ENCODE data around the gene TPPP3. TPM values are rescaled to one million over a fixed set of nuclear protein-coding genes. Genes with fewer than 3 reads are reported as not detected.

TPPP3 gene
- not detected for total RNA-seq

GRCh38 chr16:67393111-67393787 is at the start of gene TPPP3:
Gene TPPP3 (minus strand): TSS chr16:67393498. CDS start chr16:67391111, 2,387 bp downstream.
- TF ChIP-seq, protein P1, sequence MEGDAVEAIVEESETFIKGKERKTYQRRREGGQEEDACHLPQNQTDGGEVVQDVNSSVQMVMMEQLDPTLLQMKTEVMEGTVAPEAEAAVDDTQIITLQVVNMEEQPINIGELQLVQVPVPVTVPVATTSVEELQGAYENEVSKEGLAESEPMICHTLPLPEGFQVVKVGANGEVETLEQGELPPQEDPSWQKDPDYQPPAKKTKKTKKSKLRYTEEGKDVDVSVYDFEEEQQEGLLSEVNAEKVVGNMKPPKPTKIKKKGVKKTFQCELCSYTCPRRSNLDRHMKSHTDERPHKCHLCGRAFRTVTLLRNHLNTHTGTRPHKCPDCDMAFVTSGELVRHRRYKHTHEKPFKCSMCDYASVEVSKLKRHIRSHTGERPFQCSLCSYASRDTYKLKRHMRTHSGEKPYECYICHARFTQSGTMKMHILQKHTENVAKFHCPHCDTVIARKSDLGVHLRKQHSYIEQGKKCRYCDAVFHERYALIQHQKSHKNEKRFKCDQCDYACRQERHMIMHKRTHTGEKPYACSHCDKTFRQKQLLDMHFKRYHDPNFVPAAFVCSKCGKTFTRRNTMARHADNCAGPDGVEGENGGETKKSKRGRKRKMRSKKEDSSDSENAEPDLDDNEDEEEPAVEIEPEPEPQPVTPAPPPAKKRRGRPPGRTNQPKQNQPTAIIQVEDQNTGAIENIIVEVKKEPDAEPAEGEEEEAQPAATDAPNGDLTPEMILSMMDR (IDR thresholded peaks at IDR 0.05), result peak; percentile 63
- H3K4me1 Mint-ChIP-seq (ENCODE audit: low read depth), result peaks cover 4% of the 10 kb centered on the region

GRCh38 chr16:67442581-67443255 is 49.4 kb upstream of the TPPP3 start:
- CTCF ChIA-PET, result interaction anchor here (1.0 to 7.0 kb wide), 3 partner anchors 16 to 164 kb away, joined by 3 to 94 read pairs (median 3); no protein-coding TSS in a partner anchor

More at GRCh38 chr16:67393111-67393787, at the start of gene TPPP3:
- Mint-ChIP-seq H3K27me3 (peaks cover 28% of the 10 kb centered on the region), H3K27ac (no peak within 1 kb of the TSS), H3K9me3 (no peaks in the 10 kb centered on the region), H3K4me3 (peak within 1 kb of the TSS; percentile 21), H3K36me3 (ENCODE audit: low read depth) (no peaks in the 10 kb centered on the region)
- ATAC-seq (peak; percentile 83), DNase-seq (peak; percentile 76)
- POLR2A ChIA-PET, result interaction anchor here (0.6 kb wide), 1 partner anchor 20 kb away, joined by 3 read pairs; no protein-coding TSS in a partner anchor
- CTCF ChIA-PET, result interaction anchor here (0.6 to 2.1 kb wide), 15 partner anchors 11 to 133 kb away, joined by 3 to 10 read pairs (median 4); partner anchors contain the start of genes ATP6V0D1, KCTD19 and LRRC36
- intact Hi-C loops (cut with micrococcal nuclease), result no loop called here

DNA sequence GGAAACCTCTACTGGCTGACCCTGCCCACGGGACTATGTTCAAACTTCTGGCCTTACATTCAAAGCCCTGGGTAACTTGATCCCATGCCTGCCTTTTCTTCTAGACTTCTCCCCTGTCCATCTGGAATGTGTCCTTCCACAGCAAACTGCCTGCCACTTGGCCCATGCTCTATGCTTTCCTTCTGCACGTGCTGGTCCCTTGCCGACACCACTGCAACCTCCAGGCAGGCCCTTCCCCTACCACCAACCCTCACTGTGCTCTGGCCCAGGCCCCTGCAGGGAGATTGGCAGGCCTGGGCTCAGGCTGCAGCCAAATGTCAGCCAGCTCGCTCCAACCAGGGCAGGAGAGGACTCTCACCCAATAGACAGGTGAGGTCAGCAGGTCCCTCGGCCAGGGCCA is 48.6 kb upstream of the TPPP3 start:
- H3K27me3 Mint-ChIP-seq, result no peaks in the 10 kb centered on the region
- H3K4me1 Mint-ChIP-seq (ENCODE audit: low read depth), result peaks cover 5% of the 10 kb centered on the region
- intact Hi-C loops (cut with micrococcal nuclease), result no loop called here
- no peak for ATAC-seq
- no peak for DNase-seq
- TF ChIP-seq, protein P1 (IDR thresholded peaks at IDR 0.05), result no peak
- no peaks in the 10 kb centered on the region for H3K9me3 Mint-ChIP-seq
- no peak overlapping the region for H3K27ac Mint-ChIP-seq
- no peaks in the 10 kb centered on the region for H3K36me3 Mint-ChIP-seq (ENCODE audit: low read depth)
- H3K4me3 Mint-ChIP-seq, result no peak overlapping the region
- POLR2A ChIA-PET, result interaction anchor here (1.0 to 1.1 kb wide), 2 partner anchors 9 to 13 kb away, joined by 3 read pairs; no protein-coding TSS in a partner anchor
- CTCF ChIA-PET, result interaction anchor here (1.0 to 2.4 kb wide), 2 partner anchors 13 to 79 kb away, joined by 3 to 14 read pairs; no protein-coding TSS in a partner anchor

More at GRCh38 chr16:67442581-67443255, 49.4 kb upstream of the TPPP3 start:
- intact Hi-C loops (cut with micrococcal nuclease), result no loop called here
- POLR2A ChIA-PET, result interaction anchor here (0.5 to 1.1 kb wide), 2 partner anchors 12 to 30 kb away, joined by 3 read pairs; no protein-coding TSS in a partner anchor
- no peak overlapping the region for H3K4me3 Mint-ChIP-seq
- ATAC-seq, result no peak
- peaks cover 2% of the 10 kb centered on the region for H3K4me1 Mint-ChIP-seq (ENCODE audit: low read depth)
- no peaks in the 10 kb centered on the region for H3K36me3 Mint-ChIP-seq (ENCODE audit: low read depth)
- H3K27ac Mint-ChIP-seq, result no peak overlapping the region
- TF ChIP-seq, protein P1 (IDR thresholded peaks at IDR 0.05), result no peak
- no peaks in the 10 kb centered on the region for H3K9me3 Mint-ChIP-seq
- no peaks in the 10 kb centered on the region for H3K27me3 Mint-ChIP-seq
- no peak for DNase-seq

GRCh38 chr16:67441271-67441753 is 48.0 kb upstream of the TPPP3 start:
- intact Hi-C loops (cut with micrococcal nuclease), result no loop called here
- ChIA-PET POLR2A (interaction anchor here (1.0 to 2.1 kb wide), 3 partner anchors 10 to 25 kb away, joined by 3 to 8 read pairs (median 3); partner anchors contain the start of genes HSD11B2 and ZDHHC1), CTCF (interaction anchor here (0.9 to 2.4 kb wide), 3 partner anchors 13 to 16 kb away, joined by 3 to 14 read pairs (median 4); no protein-coding TSS in a partner anchor)
- Mint-ChIP-seq H3K36me3 (ENCODE audit: low read depth) (no peaks in the 10 kb centered on the region), H3K27me3 (no peaks in the 10 kb centered on the region), H3K4me3 (no peak overlapping the region), H3K4me1 (ENCODE audit: low read depth) (peaks cover 5% of the 10 kb centered on the region), H3K27ac (no peak overlapping the region), H3K9me3 (no peaks in the 10 kb centered on the region)
- DNase-seq, result no peak
- no peak for ATAC-seq
- TF ChIP-seq, protein P1 (IDR thresholded peaks at IDR 0.05), result no peak
